Measurements from ENCODE around the gene NTRK2.
"Not testable (repeated sequence)": the region's sequence is repeated elsewhere in the genome, so short reads cannot be mapped to it uniquely, and the experiment has no call there.

Gene NTRK2

GRCh38 chr9:84858364-84858763, 188.8 kb downstream of the NTRK2 start:
- no peak for DNase-seq

DNA sequence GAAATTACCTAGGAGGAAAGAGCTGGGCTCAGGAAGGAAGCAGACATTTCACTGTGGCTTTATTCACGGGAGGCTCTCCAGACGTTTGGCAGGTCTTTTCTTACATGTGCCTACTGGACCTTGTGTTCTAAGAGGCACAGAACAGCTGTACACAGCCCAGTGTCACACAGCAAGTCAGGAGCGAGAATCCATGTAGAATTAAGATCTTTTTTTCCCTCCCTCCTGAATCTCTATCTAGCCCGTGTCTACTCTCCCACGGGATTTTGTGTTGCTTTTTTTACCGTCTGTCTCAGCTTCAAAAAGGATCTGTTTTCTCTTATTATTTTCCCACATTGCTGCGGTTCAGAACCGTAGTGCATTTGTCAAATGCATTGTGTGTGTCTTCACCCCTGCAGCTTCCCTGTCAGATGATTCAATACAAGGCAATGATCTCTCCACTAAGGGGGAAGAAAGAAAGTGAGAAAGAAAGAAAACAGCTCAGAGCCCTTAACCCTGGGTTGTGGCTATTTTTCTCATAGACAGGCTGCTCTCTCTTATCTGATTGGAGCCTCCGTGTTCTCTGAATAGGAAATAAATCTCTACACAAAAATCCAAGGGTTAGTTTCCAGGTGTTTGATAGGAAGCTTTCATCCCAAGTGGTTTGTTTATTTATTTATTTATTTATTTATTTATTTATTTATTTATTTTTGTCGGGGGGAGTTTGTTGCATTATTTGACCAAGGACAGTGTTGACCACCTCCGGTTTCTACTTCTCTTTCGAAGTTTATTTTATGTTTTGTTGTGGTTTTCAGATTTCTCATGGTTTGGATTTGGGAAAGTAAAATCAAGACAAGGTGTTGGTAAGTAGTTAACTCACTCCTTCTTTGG, 191.0 kb downstream of the NTRK2 start:
- no peak for DNase-seq

DNA sequence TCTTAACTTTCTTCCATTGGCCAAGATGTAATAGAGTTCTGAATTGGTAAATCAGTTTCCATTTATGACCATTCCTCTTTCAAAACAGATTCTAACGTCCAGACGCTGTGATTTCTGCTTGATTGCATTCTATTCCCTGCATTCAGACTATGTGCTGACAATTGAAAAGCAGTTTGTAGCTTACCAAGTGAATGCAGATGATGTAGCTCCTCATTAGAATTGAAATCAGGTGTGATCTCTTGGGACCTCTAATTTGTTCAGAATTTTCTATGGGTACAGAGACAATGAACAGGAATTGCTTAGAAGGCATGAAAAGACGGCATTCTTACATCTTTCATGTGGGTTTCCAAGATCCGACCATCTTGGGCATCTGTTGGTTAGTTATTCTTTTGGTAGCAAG, 191.9 kb downstream of the NTRK2 start:
- DNase-seq, result no peak

GRCh38 chr9:84862308-84862707, 192.8 kb downstream of the NTRK2 start:
- no peak for DNase-seq

DNA sequence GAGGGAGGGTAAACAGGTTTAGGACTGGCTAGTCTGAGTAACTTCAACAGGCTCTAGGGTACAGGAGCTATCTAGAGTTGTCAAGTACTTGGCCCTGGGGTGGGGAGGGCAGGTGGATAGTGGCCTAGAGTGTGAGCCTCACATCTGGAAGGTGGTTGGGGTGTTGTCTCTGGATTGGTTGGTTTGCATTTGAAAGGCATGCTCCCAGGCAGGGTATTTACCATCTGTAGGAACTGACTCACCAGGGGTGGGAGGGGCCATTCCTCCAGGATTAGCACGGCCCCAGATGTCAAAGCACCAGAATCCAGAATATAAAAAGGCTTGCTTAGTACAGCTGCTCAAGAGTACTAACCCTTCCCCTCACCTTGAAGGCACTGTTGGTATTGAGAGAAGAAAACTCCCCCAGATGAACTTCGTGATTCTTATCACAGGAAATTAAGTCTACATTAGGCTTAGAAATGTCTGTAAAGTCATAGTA, 193.3 kb downstream of the NTRK2 start:
- DNase-seq, result no peak

DNA sequence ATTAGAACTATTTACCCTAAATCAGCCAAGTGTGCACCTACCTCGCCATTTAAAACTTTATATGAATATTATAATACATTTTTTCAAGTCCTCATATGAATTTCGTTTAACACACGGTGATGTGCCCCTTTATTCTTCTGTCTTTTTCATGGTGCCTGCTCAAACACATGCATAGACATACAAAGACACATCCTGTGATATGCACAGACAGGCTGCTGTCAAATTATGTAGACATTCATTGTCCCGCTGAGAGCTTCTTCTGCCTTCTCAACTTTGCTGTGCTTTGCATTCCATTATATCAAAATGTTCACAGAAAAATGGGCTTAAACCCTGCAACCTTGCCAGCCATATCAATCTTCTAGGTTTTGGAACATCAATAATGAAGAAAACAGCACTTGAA, 193.8 kb downstream of the NTRK2 start:
- no peak for DNase-seq

GRCh38 chr9:84866396-84867175, 197.1 kb downstream of the NTRK2 start:
- no peak for DNase-seq

DNA sequence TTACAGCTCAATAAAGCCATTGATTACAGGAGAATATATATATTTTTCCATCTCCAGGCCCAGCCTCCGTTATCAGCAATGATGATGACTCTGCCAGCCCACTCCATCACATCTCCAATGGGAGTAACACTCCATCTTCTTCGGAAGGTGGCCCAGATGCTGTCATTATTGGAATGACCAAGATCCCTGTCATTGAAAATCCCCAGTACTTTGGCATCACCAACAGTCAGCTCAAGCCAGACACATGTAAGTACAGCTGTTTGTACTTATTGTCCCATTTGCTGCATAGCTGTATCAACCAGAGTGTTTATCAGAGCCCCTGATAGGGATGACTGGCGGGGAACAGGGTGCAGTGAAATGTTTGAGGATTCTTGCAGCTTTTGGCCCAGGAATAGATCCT, 197.7 kb downstream of the NTRK2 start:
- DNase-seq, result no peak

- no peak for DNase-seq
Measured at GRCh38 chr9:84869091-84869490, 199.6 kb downstream of the NTRK2 start.

GRCh38 chr9:84871983-84872382, 202.5 kb downstream of the NTRK2 start:
- DNase-seq, result no peak

- DNase-seq, result no peak
Measured at GRCh38 chr9:84874022-84874421, 204.5 kb downstream of the NTRK2 start.

DNA sequence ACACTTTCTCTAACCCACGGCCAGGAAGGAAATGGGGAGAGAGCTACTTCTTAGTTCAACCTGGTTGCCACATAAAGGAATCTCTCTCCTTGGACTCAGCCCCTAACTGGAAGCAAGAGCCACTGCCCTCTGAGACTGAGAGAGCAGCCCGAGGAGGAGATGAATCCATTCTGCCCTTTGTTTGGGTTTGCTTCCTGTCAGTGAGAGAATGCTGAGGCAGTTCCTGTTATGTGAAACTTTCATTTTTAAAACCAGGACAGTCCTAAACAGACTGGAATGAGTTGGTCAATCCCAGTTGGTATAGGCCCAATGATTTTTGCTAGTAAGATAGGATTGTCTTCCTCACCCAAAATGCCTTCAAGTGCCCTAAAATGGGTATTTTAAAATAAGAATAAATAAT, 205.1 kb downstream of the NTRK2 start:
- DNase-seq, result no peak

GRCh38 chr9:84875193-84875592, 205.7 kb downstream of the NTRK2 start:
- DNase-seq, result no peak

DNA sequence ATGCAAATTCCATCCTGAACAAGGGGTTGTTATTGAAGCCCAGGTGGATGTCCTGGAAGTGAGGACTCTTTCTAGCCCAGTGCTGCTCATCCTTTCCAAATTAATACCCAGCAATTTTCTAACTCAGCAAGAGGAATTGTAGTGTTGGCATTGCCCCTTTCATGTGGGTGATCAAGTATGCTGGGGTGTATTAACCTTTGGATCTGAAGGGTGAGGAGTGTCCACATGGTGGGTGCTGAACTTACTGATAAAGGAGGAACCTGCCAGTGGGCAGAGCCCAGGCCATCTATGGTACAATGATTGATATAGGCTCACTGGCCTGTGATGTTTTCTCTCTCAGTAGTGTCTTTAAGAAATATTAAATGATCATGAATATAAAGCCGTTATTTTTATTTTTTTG, 210.1 kb downstream of the NTRK2 start:
- no peak for DNase-seq

- no peak for DNase-seq
Measured at GRCh38 chr9:84880835-84881234, 211.3 kb downstream of the NTRK2 start.

- no peak for DNase-seq
Measured at GRCh38 chr9:84886866-84887265, 217.3 kb downstream of the NTRK2 start.

GRCh38 chr9:84891924-84892323, 222.4 kb downstream of the NTRK2 start:
- DNase-seq, result no peak

DNA sequence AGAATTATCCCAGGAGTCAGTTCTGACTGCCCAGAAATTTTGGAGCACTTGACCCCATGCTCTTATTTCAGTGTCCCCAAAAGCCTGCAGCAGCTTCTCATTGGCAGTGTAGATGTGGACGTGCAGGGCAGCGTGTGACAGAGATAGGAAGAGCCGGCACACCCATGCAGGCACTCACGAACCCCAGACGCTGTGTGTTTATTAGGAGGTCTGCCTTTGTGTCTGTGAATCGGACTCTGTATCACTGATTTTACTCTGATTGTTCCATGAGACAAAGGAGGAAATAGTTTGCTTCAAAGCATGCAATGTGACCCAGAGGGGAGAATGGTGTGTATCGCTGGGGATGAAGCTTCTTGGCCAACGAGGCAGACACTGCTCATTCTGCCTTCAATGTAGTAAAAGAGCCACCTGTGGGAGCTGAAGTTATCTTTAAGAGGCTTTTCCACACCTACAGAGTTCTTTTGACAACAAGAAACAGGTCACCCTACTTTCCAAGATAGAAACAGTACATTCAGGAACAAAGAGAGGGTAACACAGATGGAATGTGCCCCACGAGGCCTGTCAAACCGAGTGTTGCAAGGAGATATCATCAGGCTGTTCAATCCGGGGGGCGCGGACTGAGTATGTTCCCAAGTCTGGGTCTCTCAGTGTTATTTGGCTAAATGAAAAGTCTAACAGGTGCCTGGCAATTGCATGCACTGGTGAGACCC, 224.0 kb downstream of the NTRK2 start:
- DNase-seq, result no peak

DNA sequence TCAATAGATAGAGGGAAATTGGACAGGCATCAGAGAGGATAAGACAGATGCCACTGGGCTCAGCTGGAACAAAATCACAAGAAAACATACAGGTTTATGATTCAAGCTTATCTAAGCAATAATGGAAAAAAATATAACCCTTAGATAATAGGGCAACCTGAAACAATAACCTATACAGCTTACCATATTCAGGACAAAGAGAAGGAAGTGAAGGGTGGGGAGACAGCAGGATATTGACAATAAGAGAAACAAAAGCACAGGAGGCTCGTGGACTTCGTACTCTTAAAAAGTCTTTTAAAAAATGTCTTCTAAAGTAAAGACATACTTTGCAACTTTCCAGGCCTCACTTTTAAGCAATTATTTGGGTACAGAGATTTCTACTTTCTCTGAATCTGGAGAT, 225.3 kb downstream of the NTRK2 start:
- DNase-seq, result no peak

DNA sequence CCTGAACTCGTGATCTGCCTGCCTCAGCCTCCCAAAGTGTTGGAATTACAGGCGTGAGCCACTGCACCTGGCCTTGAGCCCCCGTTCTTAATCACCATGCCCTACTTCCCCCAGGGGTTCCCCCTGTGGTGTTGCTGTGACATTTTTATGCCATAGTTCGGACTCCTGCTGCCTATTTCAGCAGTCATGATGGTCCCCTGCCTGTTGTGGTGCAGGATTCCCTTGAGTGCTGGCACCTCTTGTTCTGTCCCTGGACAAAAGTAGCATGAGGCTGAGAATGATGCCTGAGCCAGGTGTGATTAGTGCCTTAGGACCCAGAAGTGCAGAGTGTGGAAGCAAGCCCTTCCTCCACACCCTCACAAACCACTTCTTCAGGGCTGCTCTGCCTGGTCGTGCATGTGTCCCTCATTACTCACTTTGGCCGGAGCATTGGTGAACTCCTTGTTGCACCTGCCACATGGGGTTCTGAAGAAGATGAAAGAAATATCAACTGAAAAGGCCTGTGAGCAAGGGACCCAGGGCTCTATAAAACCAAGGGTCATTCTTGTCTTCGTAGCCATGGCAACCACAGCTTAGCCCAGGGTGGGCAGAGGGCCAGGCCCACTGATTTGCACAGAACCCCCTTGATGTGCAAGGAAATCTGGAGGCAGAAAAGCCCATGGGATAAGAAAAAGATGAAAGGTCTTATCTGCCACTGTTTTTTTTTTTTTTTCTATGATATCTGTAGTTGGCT, 228.0 kb downstream of the NTRK2 start:
- no peak for DNase-seq

DNA sequence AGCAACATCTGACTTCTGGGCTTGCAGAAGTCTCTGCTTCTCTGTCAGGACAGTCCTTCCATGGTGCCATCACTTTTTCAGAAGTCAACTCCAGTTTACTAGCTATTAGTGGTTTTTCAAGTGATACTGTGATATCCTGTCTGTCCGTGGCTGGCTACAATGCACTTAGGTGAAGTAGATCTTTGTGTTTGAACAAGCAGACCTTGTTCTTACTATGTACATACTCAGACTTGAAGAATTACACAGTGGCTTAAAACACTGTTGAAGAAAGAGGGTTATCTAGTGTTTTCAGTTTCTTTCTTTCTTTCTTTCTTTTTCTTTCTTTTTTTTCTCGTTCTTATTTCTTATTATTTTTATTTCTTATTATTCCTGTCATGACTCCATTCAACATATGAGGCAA, 228.7 kb downstream of the NTRK2 start:
- no peak for DNase-seq

DNA sequence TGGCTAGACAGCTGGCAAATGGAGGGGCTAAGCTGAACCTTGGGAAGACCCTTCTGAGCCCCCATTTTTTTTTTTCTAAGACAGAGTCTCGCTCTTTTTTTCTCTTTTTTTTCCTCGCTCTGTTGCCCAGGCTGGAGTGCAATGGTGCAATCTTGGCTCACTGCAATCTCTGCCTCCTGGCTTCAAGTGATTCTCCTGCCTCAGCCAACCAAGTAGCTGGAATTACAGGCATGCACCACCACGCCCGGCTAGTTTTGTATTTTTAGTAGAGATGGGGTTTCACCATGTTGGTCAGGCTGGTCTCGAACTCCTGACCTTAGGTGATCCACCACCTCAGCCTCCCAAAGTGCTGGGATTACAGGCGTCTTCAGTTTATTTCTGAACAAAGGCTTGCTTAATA, 229.1 kb downstream of the NTRK2 start:
- not testable (repeated sequence) for DNase-seq

- no peak for DNase-seq
Measured at GRCh38 chr9:84899326-84899725, 229.8 kb downstream of the NTRK2 start.
